ENCODE data around the gene MFSD8.
"Not testable (repeated sequence)": the region's sequence is repeated elsewhere in the genome, so short reads cannot be mapped to it uniquely, and the experiment has no call there.

Gene MFSD8

GRCh38 chr4:127917151-127917550 is 47.8 kb downstream of the MFSD8 start:
- Histone ChIP-seq H3K9me2 (replicated peaks; ENCODE audit: insufficient read depth, low read length) (no peaks in the 10 kb centered on the region), H3K4me2 (ENCODE audit: low read depth, low read length) (no peak overlapping the region), H3K9me3 (replicated peaks; ENCODE audit: insufficient read depth, low read length) (no peaks in the 10 kb centered on the region), H3K36me3 (replicated peaks; ENCODE audit: insufficient read depth, low read length) (peaks cover 5% of the 10 kb centered on the region; the same call in 1 of the 2 replicates), H3K27me3 (replicated peaks; ENCODE audit: insufficient read depth, low read length) (no peaks in the 10 kb centered on the region), H3K79me2 (ENCODE audit: low read length) (no peaks in the 10 kb centered on the region), H3K4me1 (ENCODE audit: low read length) (peaks cover 6% of the 10 kb centered on the region; the same call in 1 of the 2 replicates), H3K27ac (ENCODE audit: low read length) (no peak overlapping the region), H3K9ac (ENCODE audit: low read length) (no peak overlapping the region), H4K20me1 (ENCODE audit: insufficient read depth, low read length) (no peaks in the 10 kb centered on the region), H3K4me3 (ENCODE audit: low read length) (no peak overlapping the region), H3F3A (ENCODE audit: insufficient read depth, low read length) (no peaks in the 10 kb centered on the region), H2AFZ (ENCODE audit: low read length) (no peak overlapping the region)
- TF ChIP-seq EZH2phosphoT487 (IDR thresholded peaks at IDR 0.05; ENCODE audit: low read length) (no peak), CTCF (IDR thresholded peaks at IDR 0.05; ENCODE audit: low read length) (no peak), EZH2 (optimal IDR thresholded peaks at IDR 0.05; ENCODE audit: low read depth, low read length) (no peak)
- DNase-seq: no peak

GRCh38 chr4:127916512-127916911 is 48.5 kb downstream of the MFSD8 start:
- Histone ChIP-seq H3K27me3 (replicated peaks; ENCODE audit: insufficient read depth, low read length) (no peaks in the 10 kb centered on the region), H3K9me3 (replicated peaks; ENCODE audit: insufficient read depth, low read length) (no peaks in the 10 kb centered on the region), H3K4me2 (ENCODE audit: low read depth, low read length) (no peak overlapping the region), H3K9ac (ENCODE audit: low read length) (no peak overlapping the region), H2AFZ (ENCODE audit: low read length) (no peak overlapping the region), H3K9me2 (replicated peaks; ENCODE audit: insufficient read depth, low read length) (no peaks in the 10 kb centered on the region), H3K79me2 (ENCODE audit: low read length) (no peaks in the 10 kb centered on the region), H3F3A (ENCODE audit: insufficient read depth, low read length) (no peaks in the 10 kb centered on the region), H3K4me3 (ENCODE audit: low read length) (no peak overlapping the region), H3K36me3 (replicated peaks; ENCODE audit: insufficient read depth, low read length) (peaks cover 5% of the 10 kb centered on the region; the same call in 1 of the 2 replicates), H3K27ac (ENCODE audit: low read length) (no peak overlapping the region), H3K4me1 (ENCODE audit: low read length) (peaks cover 6% of the 10 kb centered on the region; the same call in 1 of the 2 replicates), H4K20me1 (ENCODE audit: insufficient read depth, low read length) (no peaks in the 10 kb centered on the region)
- TF ChIP-seq EZH2phosphoT487 (IDR thresholded peaks at IDR 0.05; ENCODE audit: low read length): no peak
- no peak for TF ChIP-seq EZH2 (optimal IDR thresholded peaks at IDR 0.05; ENCODE audit: low read depth, low read length)
- no peak for TF ChIP-seq CTCF (IDR thresholded peaks at IDR 0.05; ENCODE audit: low read length)
- DNase-seq: no peak

- Histone ChIP-seq H3K9me3 (replicated peaks; ENCODE audit: insufficient read depth, low read length) (no peaks in the 10 kb centered on the region), H3K27ac (ENCODE audit: low read length) (no peak overlapping the region), H3K9me2 (replicated peaks; ENCODE audit: insufficient read depth, low read length) (no peaks in the 10 kb centered on the region), H3K4me2 (ENCODE audit: low read depth, low read length) (no peak overlapping the region), H3K9ac (ENCODE audit: low read length) (no peak overlapping the region), H3K27me3 (replicated peaks; ENCODE audit: insufficient read depth, low read length) (no peaks in the 10 kb centered on the region), H3K4me3 (ENCODE audit: low read length) (no peak overlapping the region), H3F3A (ENCODE audit: insufficient read depth, low read length) (no peaks in the 10 kb centered on the region), H2AFZ (ENCODE audit: low read length) (no peak overlapping the region), H3K36me3 (replicated peaks; ENCODE audit: insufficient read depth, low read length) (no peaks in the 10 kb centered on the region), H3K4me1 (ENCODE audit: low read length) (no peaks in the 10 kb centered on the region), H4K20me1 (ENCODE audit: insufficient read depth, low read length) (no peaks in the 10 kb centered on the region), H3K79me2 (ENCODE audit: low read length) (no peaks in the 10 kb centered on the region)
- no peak for DNase-seq
- TF ChIP-seq EZH2 (optimal IDR thresholded peaks at IDR 0.05; ENCODE audit: low read depth, low read length) (no peak), CTCF (IDR thresholded peaks at IDR 0.05; ENCODE audit: low read length) (no peak), EZH2phosphoT487 (IDR thresholded peaks at IDR 0.05; ENCODE audit: low read length) (no peak)
These were observed 59.9 kb downstream of the MFSD8 start for GRCh38 chr4:127905029-127905428.

GRCh38 chr4:127899682-127900081 is 65.3 kb downstream of the MFSD8 start:
- H3K9me3 ChIP-seq (replicated peaks; ENCODE audit: insufficient read depth, low read length); H2AFZ ChIP-seq (ENCODE audit: low read length); H3K27ac ChIP-seq (ENCODE audit: low read length); H3K4me3 ChIP-seq (ENCODE audit: low read length); H4K20me1 ChIP-seq (ENCODE audit: insufficient read depth, low read length); H3K9me2 ChIP-seq (replicated peaks; ENCODE audit: insufficient read depth, low read length); H3K36me3 ChIP-seq (replicated peaks; ENCODE audit: insufficient read depth, low read length); H3K27me3 ChIP-seq (replicated peaks; ENCODE audit: insufficient read depth, low read length); H3K9ac ChIP-seq (ENCODE audit: low read length); H3K4me2 ChIP-seq (ENCODE audit: low read depth, low read length); H3F3A ChIP-seq (ENCODE audit: insufficient read depth, low read length); H3K79me2 ChIP-seq (ENCODE audit: low read length); H3K4me1 ChIP-seq (ENCODE audit: low read length); DNase-seq: not testable (repeated sequence)
